Measurements from ENCODE around the gene LHFPL2. TPM values are rescaled to one million over a fixed set of nuclear protein-coding genes. Genes with fewer than 3 reads are reported as not detected.

The LHFPL2 gene
- total and polyA plus RNA-seq, 4 experiments from 2014 or later: 0.25 to 2.7 (median 1.6) TPM

DNA sequence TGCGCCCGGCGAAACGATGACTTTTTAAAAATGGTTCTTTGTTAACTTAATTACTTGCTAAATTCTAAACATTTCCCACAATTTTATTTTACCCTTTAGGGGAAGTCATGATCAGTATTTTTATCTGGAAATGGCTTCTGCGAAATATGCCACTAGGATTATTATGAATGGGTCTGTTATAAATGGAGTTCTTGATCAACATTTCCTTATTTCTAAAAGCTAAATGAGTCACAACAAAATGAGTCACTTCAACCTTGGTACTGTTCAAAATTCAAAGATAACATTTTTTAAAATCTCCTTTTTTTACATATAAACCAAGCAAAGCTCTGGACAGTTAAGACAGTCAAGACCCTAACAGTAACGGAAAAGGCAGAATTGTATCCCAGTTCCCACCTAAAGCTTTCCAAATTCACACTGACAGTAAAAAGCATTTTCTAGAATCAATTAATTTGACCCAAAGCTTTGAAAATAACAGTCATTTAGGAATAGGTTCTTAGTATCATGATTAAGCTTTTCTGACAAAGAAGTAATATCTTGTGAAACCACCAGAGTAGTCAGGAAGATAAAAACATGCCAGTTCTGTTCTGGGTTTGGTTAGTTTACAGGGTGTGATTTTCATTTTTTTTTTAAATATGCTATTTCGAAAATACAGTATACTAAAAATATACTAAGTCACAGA is 81.7 kb downstream of the LHFPL2 start:
- H3K4me1 ChIP-seq (ENCODE audit: insufficient read depth, low read length): no peaks in the 10 kb centered on the region
- no peaks in the 10 kb centered on the region for H3K36me3 ChIP-seq (ENCODE audit: insufficient read depth, low read length)
- Mint-ChIP-seq H3K9me3 (peaks cover 0 to 4% (median 0%) of the 10 kb centered on the region in 8 donors), H3K27ac (no peak overlapping the region), H3K4me1 (no peaks in the 10 kb centered on the region), H3K27me3 (peaks cover 4 to 14% of the 10 kb centered on the region in 2 donors), H3K4me3 (no peak overlapping the region), H3K36me3 (no peaks in the 10 kb centered on the region)
- POLR2A ChIA-PET (ENCODE audit: partially characterized antibody): no interaction called here
- H3K4me3 ChIP-seq (ENCODE audit: low read length in 2 of 2): no peak overlapping the region
- H3K9me3 ChIP-seq (ENCODE audit: control insufficient read depth in 1 of 2, low read length in 2 of 2): no peaks in the 10 kb centered on the region
- no peak overlapping the region for H3K27ac ChIP-seq (ENCODE audit: low read depth, low read length)
- CTCF ChIA-PET (ENCODE audit: partially characterized antibody): no interaction called here
- no peak for DNase-seq
- intact Hi-C loops (cut with micrococcal nuclease): no loop called here
- no peaks in the 10 kb centered on the region for H3K27me3 ChIP-seq (ENCODE audit: insufficient read depth, low read length)

DNA sequence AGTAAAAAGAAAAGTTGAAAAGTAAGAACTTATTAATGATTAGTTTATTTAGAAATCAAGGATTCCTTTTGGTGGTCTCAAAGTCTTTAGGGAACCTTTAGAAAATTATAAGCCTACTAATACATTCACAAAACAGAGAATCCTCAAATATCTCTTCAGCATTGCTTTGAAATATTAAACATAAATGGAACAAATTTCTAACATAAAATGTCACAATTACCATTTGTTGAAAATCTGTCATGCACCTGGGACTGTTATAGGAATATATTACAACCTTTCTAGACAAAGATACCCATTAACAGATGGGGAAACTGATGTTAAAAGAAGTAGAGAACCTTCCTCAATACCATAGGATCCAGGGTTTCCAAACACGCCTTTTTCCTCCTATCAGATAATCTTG is 83.2 kb downstream of the LHFPL2 start:
- H3K36me3 ChIP-seq (ENCODE audit: insufficient read depth, low read length): no peaks in the 10 kb centered on the region
- H3K4me1 ChIP-seq (ENCODE audit: insufficient read depth, low read length): no peaks in the 10 kb centered on the region
- intact Hi-C loops (cut with micrococcal nuclease): no loop called here
- Mint-ChIP-seq H3K27me3 (peaks cover 4 to 19% of the 10 kb centered on the region in 2 donors), H3K4me1 (no peaks in the 10 kb centered on the region), H3K4me3 (no peak overlapping the region), H3K27ac (no peak overlapping the region), H3K9me3 (peaks cover 0 to 4% (median 0%) of the 10 kb centered on the region in 8 donors), H3K36me3 (no peaks in the 10 kb centered on the region)
- ChIA-PET POLR2A (ENCODE audit: partially characterized antibody) (no interaction called here), CTCF (ENCODE audit: partially characterized antibody) (no interaction called here)
- no peaks in the 10 kb centered on the region for H3K27me3 ChIP-seq (ENCODE audit: insufficient read depth, low read length)
- H3K4me3 ChIP-seq (ENCODE audit: low read length in 2 of 2): no peak overlapping the region
- no peaks in the 10 kb centered on the region for H3K9me3 ChIP-seq (ENCODE audit: control insufficient read depth in 1 of 2, low read length in 2 of 2)
- H3K27ac ChIP-seq (ENCODE audit: low read depth, low read length): no peak overlapping the region
- DNase-seq: no peak

DNA sequence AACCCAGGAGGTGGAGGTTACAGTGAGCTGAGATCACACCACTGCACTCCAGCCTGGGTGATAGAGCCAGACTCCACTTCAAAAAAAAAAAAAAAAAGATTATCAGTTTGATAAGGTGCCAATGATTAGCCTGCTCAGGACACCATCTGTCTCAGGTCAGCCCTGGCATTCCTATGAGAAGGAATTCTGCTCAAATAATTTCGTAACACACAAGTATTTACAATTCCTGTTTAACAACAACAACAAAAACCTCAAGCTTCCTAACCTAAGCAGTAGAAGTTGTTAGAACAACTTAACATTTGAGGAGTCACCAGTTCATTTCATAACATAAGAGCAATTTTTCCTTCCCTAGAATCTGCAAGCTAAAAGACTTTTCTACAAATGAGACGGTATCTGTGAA is 85.0 kb downstream of the LHFPL2 start:
- intact Hi-C loops (cut with micrococcal nuclease): no loop called here
- no peak overlapping the region for H3K4me3 Mint-ChIP-seq
- peaks cover 0 to 4% (median 0%) of the 10 kb centered on the region in 8 donors for H3K9me3 Mint-ChIP-seq
- no peaks in the 10 kb centered on the region for H3K27me3 ChIP-seq (ENCODE audit: insufficient read depth, low read length)
- H3K27me3 Mint-ChIP-seq: peaks cover 9 to 24% of the 10 kb centered on the region in 2 donors
- DNase-seq: no peak
- H3K27ac Mint-ChIP-seq: no peak overlapping the region
- POLR2A ChIA-PET (ENCODE audit: partially characterized antibody): no interaction called here
- H3K9me3 ChIP-seq (ENCODE audit: control insufficient read depth in 1 of 2, low read length in 2 of 2): no peaks in the 10 kb centered on the region
- no peaks in the 10 kb centered on the region for H3K36me3 ChIP-seq (ENCODE audit: insufficient read depth, low read length)
- H3K27ac ChIP-seq (ENCODE audit: low read depth, low read length): no peak overlapping the region
- no peaks in the 10 kb centered on the region for H3K4me1 ChIP-seq (ENCODE audit: insufficient read depth, low read length)
- H3K4me3 ChIP-seq (ENCODE audit: low read length in 2 of 2): no peak overlapping the region
- CTCF ChIA-PET (ENCODE audit: partially characterized antibody): no interaction called here
- no peaks in the 10 kb centered on the region for H3K36me3 Mint-ChIP-seq
- H3K4me1 Mint-ChIP-seq: no peaks in the 10 kb centered on the region

DNA sequence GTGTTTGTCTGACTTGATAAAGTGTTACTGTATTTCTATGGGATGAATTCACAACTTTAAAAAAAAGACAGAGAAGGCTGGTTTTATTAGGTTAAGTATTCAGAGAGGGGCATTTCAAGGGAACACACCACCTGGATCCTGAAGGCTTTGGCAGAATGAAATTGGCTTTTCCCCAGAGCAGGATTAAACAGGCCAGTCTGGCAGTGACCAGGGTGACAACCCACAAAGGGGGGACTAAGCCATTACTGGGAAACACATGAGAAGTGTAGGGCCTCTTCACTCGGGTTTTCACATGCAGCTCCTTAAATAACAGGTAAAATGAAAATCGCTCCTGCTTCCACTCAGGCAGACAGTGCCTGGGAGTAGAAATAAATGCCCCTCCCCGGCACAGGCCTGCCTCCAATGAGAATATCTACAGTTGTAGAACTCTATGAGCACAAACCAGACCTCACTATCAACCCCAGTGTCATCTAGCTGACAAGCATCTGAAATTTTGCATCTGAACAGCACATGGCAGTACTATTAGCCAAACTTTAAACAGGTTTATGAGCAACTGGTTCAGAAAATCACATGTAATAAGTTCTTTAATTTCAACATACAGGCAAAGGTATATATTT is 85.8 kb downstream of the LHFPL2 start:
- DNase-seq: no peak
- H3K4me1 ChIP-seq (ENCODE audit: insufficient read depth, low read length): no peaks in the 10 kb centered on the region
- POLR2A ChIA-PET (ENCODE audit: partially characterized antibody): no interaction called here
- no peak overlapping the region for H3K27ac ChIP-seq (ENCODE audit: low read depth, low read length)
- no peak overlapping the region for H3K4me3 ChIP-seq (ENCODE audit: low read length in 2 of 2)
- no peak overlapping the region for H3K4me3 Mint-ChIP-seq
- no peak overlapping the region for H3K27ac Mint-ChIP-seq
- no peaks in the 10 kb centered on the region for H3K9me3 ChIP-seq (ENCODE audit: control insufficient read depth in 1 of 2, low read length in 2 of 2)
- H3K9me3 Mint-ChIP-seq: peaks cover 0 to 4% (median 0%) of the 10 kb centered on the region in 8 donors
- intact Hi-C loops (cut with micrococcal nuclease): no loop called here
- no peaks in the 10 kb centered on the region for H3K36me3 Mint-ChIP-seq
- CTCF ChIA-PET (ENCODE audit: partially characterized antibody): no interaction called here
- H3K27me3 Mint-ChIP-seq: peaks cover 9 to 26% of the 10 kb centered on the region in 2 donors
- H3K4me1 Mint-ChIP-seq: no peaks in the 10 kb centered on the region
- H3K27me3 ChIP-seq (ENCODE audit: insufficient read depth, low read length): no peaks in the 10 kb centered on the region
- no peaks in the 10 kb centered on the region for H3K36me3 ChIP-seq (ENCODE audit: insufficient read depth, low read length)

DNA sequence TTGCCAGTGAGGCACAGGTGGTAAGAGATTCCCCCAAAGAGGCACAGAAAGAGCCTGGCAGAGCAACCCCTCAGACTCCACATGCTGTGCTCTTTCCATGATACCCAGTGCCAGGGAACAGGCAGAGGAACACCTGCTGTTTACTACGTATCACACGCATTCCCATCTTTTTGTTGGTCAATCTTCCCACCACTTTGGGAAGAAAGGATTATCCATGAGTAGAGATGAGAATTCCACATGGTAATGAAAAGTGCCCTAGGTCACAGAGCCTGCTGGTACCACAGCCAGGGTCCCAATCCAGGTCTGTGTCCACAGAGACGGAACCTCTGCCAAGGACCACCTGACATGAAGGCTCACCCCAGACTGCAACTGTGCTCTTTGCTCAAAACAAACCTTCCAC is 86.6 kb downstream of the LHFPL2 start:
- Histone ChIP-seq H3K36me3 (ENCODE audit: insufficient read depth, low read length) (no peaks in the 10 kb centered on the region), H3K27me3 (ENCODE audit: insufficient read depth, low read length) (no peaks in the 10 kb centered on the region), H3K27ac (ENCODE audit: low read depth, low read length) (no peak overlapping the region), H3K4me3 (ENCODE audit: low read length in 2 of 2) (no peak overlapping the region), H3K4me1 (ENCODE audit: insufficient read depth, low read length) (no peaks in the 10 kb centered on the region), H3K9me3 (ENCODE audit: control insufficient read depth in 1 of 2, low read length in 2 of 2) (no peaks in the 10 kb centered on the region)
- DNase-seq: no peak
- H3K4me3 Mint-ChIP-seq: no peak overlapping the region
- intact Hi-C loops (cut with micrococcal nuclease): no loop called here
- peaks cover 0 to 4% (median 0%) of the 10 kb centered on the region in 8 donors for H3K9me3 Mint-ChIP-seq
- ChIA-PET POLR2A (ENCODE audit: partially characterized antibody) (no interaction called here), CTCF (ENCODE audit: partially characterized antibody) (no interaction called here)
- H3K4me1 Mint-ChIP-seq: no peaks in the 10 kb centered on the region
- H3K36me3 Mint-ChIP-seq: no peaks in the 10 kb centered on the region
- no peak overlapping the region for H3K27ac Mint-ChIP-seq
- peaks cover 9 to 24% of the 10 kb centered on the region in 2 donors for H3K27me3 Mint-ChIP-seq

DNA sequence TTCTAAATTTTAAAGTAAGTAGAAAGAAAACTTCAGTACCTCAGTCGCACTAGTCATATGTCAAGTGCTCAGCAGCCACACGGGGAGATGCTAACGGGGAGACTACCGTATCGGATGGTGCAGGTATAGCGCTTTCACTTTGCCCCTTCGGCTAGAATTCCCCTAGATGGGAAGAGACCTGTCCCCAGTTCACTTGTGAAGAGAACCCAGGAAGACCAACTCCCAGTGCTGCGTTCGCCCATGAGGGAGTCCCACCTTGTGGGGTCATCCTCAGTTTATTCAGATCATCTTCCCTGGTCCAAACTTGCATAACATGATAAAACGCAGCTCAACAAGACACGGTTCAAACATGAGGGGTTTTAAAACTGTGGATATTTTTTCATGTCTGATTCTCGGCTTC is 87.3 kb downstream of the LHFPL2 start:
- DNase-seq: no peak
- Mint-ChIP-seq H3K36me3 (no peaks in the 10 kb centered on the region), H3K27me3 (peaks cover 9 to 24% of the 10 kb centered on the region in 2 donors), H3K4me3 (no peak overlapping the region), H3K27ac (no peak overlapping the region), H3K9me3 (peaks cover 0 to 4% (median 0%) of the 10 kb centered on the region in 8 donors), H3K4me1 (no peaks in the 10 kb centered on the region)
- H3K4me3 ChIP-seq (ENCODE audit: low read length in 2 of 2): no peak overlapping the region
- CTCF ChIA-PET (ENCODE audit: partially characterized antibody): no interaction called here
- no peaks in the 10 kb centered on the region for H3K9me3 ChIP-seq (ENCODE audit: control insufficient read depth in 1 of 2, low read length in 2 of 2)
- H3K27me3 ChIP-seq (ENCODE audit: insufficient read depth, low read length): no peaks in the 10 kb centered on the region
- no peaks in the 10 kb centered on the region for H3K36me3 ChIP-seq (ENCODE audit: insufficient read depth, low read length)
- POLR2A ChIA-PET (ENCODE audit: partially characterized antibody): no interaction called here
- H3K27ac ChIP-seq (ENCODE audit: low read depth, low read length): no peak overlapping the region
- no peaks in the 10 kb centered on the region for H3K4me1 ChIP-seq (ENCODE audit: insufficient read depth, low read length)
- intact Hi-C loops (cut with micrococcal nuclease): no loop called here

DNA sequence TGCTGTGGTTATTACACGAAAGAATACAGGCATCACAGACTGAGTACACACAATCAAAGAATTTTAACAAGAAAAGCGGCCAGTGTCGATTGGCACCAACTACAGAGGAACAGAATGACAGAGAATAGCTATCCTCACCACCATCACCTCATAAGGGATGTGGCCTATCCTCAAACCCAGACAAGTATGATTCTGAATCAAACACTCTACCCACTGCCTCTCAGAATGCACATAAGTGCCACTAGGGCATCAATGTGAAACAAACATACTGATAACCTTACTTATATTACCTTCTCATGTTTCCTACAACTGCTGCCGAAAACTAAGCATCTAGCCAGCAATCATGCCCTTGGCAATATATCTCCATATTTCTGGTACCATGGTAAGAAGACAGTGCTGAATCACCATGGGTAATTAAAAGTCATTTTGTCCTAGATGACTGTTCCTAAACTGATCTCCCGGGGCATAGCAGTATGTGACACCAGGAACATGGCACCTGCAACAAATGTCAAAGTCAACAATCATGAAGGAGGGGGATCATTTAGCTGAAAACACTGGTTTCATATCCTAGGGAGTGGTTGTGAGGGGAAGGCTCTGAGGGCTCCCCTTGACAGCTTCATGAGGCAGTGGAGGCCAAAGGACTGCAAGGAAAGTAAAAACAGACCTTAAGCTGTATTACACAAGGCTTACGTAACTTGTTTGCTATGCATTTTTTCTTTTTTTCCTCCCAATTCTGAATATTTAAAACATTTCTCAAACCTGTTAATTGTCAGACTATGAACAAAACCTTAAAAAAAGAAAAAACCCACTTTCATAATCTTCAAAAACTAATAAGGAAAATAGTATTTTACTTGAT is 88.3 kb downstream of the LHFPL2 start:
- no peak overlapping the region for H3K27ac ChIP-seq (ENCODE audit: low read depth, low read length)
- H3K4me1 ChIP-seq (ENCODE audit: insufficient read depth, low read length): no peaks in the 10 kb centered on the region
- Mint-ChIP-seq H3K9me3 (no peaks in the 10 kb centered on the region), H3K27me3 (peaks cover 8 to 24% of the 10 kb centered on the region in 2 donors), H3K4me1 (no peaks in the 10 kb centered on the region), H3K4me3 (no peak overlapping the region), H3K27ac (no peak overlapping the region), H3K36me3 (no peaks in the 10 kb centered on the region)
- H3K4me3 ChIP-seq (ENCODE audit: low read length in 2 of 2): no peak overlapping the region
- no peak for DNase-seq
- ChIA-PET CTCF (ENCODE audit: partially characterized antibody) (no interaction called here), POLR2A (ENCODE audit: partially characterized antibody) (no interaction called here)
- H3K9me3 ChIP-seq (ENCODE audit: control insufficient read depth in 1 of 2, low read length in 2 of 2): no peaks in the 10 kb centered on the region
- H3K36me3 ChIP-seq (ENCODE audit: insufficient read depth, low read length): no peaks in the 10 kb centered on the region
- H3K27me3 ChIP-seq (ENCODE audit: insufficient read depth, low read length): peaks cover 6% of the 10 kb centered on the region
- intact Hi-C loops (cut with micrococcal nuclease): no loop called here

All from CD4-positive, alpha-beta memory T cell (primary cell).